Measurements from ENCODE around the gene DSG1. TPM values are rescaled to one million over a fixed set of nuclear protein-coding genes. Genes with fewer than 3 reads are reported as not detected.

Gene DSG1
- not detected for total RNA-seq (2013)
- polyA plus RNA-seq: not detected
- polyA minus RNA-seq: not detected in 2 replicates
- total RNA-seq: 0 to 2.4 (median 0.10) reads per million in 11 experiments

DNA sequence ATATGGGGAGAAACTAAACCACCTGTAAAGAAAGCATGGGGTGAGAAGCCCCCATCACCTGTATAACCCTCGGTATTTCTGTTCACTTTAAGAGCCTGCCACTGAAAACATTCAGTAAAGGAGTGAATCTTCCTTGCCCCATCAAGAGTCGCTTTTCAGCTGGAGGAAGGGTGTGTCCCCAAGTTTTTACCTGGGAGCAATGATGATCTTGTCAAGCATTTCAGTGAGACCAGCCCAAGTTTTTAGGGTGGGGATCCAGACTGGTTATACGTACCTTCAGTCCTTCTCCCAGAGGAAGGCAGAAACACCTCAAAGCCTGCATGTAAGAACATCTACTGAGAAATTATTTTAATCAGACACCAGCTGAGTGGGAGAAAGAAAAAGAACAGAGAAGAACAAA is at the start of gene DSG1:
Gene DSG1 (plus strand): TSS at position 301 of the 400 bp plus-strand sequence. CDS start 141 bp downstream, outside the sequence.
- Mint-ChIP-seq H3K4me3 (no peak within 1 kb of the TSS), H3K27ac (no peak within 1 kb of the TSS)

GRCh38 chr18:31268985-31269406 is 49.0 kb upstream of the DSG1 start:
- H3K79me2 ChIP-seq (ENCODE audit: insufficient read depth, low read length): no peaks in the 10 kb centered on the region
- H3K9ac ChIP-seq (ENCODE audit: insufficient read depth, low read length, poor library complexity, severe bottlenecking): no peak overlapping the region
- no peak overlapping the region for H3K4me2 ChIP-seq (replicated peaks; ENCODE audit: extremely low read depth, low read length, poor library complexity, severe bottlenecking)
- no CpG with 5 or more reads among the region's 1 CpG for WGBS (ENCODE audit: insufficient coverage)
- H3K27ac Mint-ChIP-seq: no peak overlapping the region
- no peak for DNase-seq
- no peaks in the 10 kb centered on the region for H3K9me3 ChIP-seq (replicated peaks in 1 of 2; ENCODE audit: control insufficient read depth in 1 of 2, insufficient read depth in 1 of 2, low read length in 2 of 2)
- peaks cover 1 to 3% (median 2%) of the 10 kb centered on the region in 3 donors for H3K27me3 Mint-ChIP-seq (ENCODE audit: low read depth in 3 of 3)
- no peaks in the 10 kb centered on the region for H3K36me3 Mint-ChIP-seq
- TF ChIP-seq, protein P1, sequence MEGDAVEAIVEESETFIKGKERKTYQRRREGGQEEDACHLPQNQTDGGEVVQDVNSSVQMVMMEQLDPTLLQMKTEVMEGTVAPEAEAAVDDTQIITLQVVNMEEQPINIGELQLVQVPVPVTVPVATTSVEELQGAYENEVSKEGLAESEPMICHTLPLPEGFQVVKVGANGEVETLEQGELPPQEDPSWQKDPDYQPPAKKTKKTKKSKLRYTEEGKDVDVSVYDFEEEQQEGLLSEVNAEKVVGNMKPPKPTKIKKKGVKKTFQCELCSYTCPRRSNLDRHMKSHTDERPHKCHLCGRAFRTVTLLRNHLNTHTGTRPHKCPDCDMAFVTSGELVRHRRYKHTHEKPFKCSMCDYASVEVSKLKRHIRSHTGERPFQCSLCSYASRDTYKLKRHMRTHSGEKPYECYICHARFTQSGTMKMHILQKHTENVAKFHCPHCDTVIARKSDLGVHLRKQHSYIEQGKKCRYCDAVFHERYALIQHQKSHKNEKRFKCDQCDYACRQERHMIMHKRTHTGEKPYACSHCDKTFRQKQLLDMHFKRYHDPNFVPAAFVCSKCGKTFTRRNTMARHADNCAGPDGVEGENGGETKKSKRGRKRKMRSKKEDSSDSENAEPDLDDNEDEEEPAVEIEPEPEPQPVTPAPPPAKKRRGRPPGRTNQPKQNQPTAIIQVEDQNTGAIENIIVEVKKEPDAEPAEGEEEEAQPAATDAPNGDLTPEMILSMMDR (IDR thresholded peaks at IDR 0.05): no peak
- no peak overlapping the region for H3K27ac ChIP-seq (ENCODE audit: low read depth in 1 of 2, low read length in 2 of 2)
- H2AFZ ChIP-seq (ENCODE audit: insufficient read depth, low read depth, low read length, poor library complexity, severe bottlenecking): no peak overlapping the region
- H3K4me3 ChIP-seq (replicated peaks in 1 of 3; ENCODE audit: low read depth in 2 of 3, low read length in 3 of 3): no peak overlapping the region
- no peaks in the 10 kb centered on the region for H3K27me3 ChIP-seq (ENCODE audit: control insufficient read depth in 2 of 2, insufficient read depth in 2 of 2, low read length in 2 of 2)
- H4K20me1 ChIP-seq (ENCODE audit: insufficient read depth, low read length): no peaks in the 10 kb centered on the region
- H3K36me3 ChIP-seq (replicated peaks in 1 of 2; ENCODE audit: control insufficient read depth in 1 of 2, insufficient read depth in 2 of 2, low read length in 2 of 2): no peaks in the 10 kb centered on the region
- H3K4me1 ChIP-seq (ENCODE audit: control insufficient read depth in 1 of 2, insufficient read depth in 2 of 2, low read length in 2 of 2): no peaks in the 10 kb centered on the region
- H3K4me1 Mint-ChIP-seq: no peaks in the 10 kb centered on the region
- no peak overlapping the region for H3K4me3 Mint-ChIP-seq
- H3K9me3 Mint-ChIP-seq: no peaks in the 10 kb centered on the region
- intact Hi-C loops (cut with micrococcal nuclease): no loop called here

More for the DNA sequence above, at the start of gene DSG1:
- no peak within 1 kb of the TSS for H3K4me2 ChIP-seq (replicated peaks; ENCODE audit: extremely low read depth, low read length, poor library complexity, severe bottlenecking)
- WGBS (ENCODE audit: insufficient coverage): no CpG with 5 or more reads among the region's 3 CpGs
- no peaks in the 10 kb centered on the region for H3K4me1 ChIP-seq (ENCODE audit: control insufficient read depth in 1 of 2, insufficient read depth in 2 of 2, low read length in 2 of 2)
- H3K4me3 ChIP-seq (replicated peaks in 1 of 3; ENCODE audit: low read depth in 2 of 3, low read length in 3 of 3): no peak within 1 kb of the TSS
- no peak within 1 kb of the TSS for H3K27ac ChIP-seq (ENCODE audit: low read depth in 1 of 2, low read length in 2 of 2)
- no peaks in the 10 kb centered on the region for H3K79me2 ChIP-seq (ENCODE audit: insufficient read depth, low read length)
- Mint-ChIP-seq H3K36me3 (no peaks in the 10 kb centered on the region), H3K9me3 (peaks cover 0 to 3% (median 0%) of the 10 kb centered on the region in 7 donors), H3K4me1 (no peaks in the 10 kb centered on the region), H3K27me3 (ENCODE audit: low read depth in 3 of 3) (no peaks in the 10 kb centered on the region)
- intact Hi-C loops (cut with micrococcal nuclease): no loop called here
- H4K20me1 ChIP-seq (ENCODE audit: insufficient read depth, low read length): no peaks in the 10 kb centered on the region
- no peak for DNase-seq
- H3K9ac ChIP-seq (ENCODE audit: insufficient read depth, low read length, poor library complexity, severe bottlenecking): no peak within 1 kb of the TSS
- H3K9me3 ChIP-seq (replicated peaks in 1 of 2; ENCODE audit: control insufficient read depth in 1 of 2, insufficient read depth in 1 of 2, low read length in 2 of 2): no peaks in the 10 kb centered on the region
- H2AFZ ChIP-seq (ENCODE audit: insufficient read depth, low read depth, low read length, poor library complexity, severe bottlenecking): no peak within 1 kb of the TSS
- TF ChIP-seq, protein P1 (IDR thresholded peaks at IDR 0.05): no peak
- no peaks in the 10 kb centered on the region for H3K36me3 ChIP-seq (replicated peaks in 1 of 2; ENCODE audit: control insufficient read depth in 1 of 2, insufficient read depth in 2 of 2, low read length in 2 of 2)
- H3K27me3 ChIP-seq (ENCODE audit: control insufficient read depth in 2 of 2, insufficient read depth in 2 of 2, low read length in 2 of 2): no peaks in the 10 kb centered on the region

Measured in CD14-positive monocyte (primary cell).